IMR-90 (cell line): ENCODE measurements around the gene ZBTB38.

Experiments used
- CTCF ChIP-seq: conservative IDR thresholded peaks from 2 replicates; pipeline ENCODE4 v1.5.1; 2012; ENCODE audit warnings: mild to moderate bottlenecking, low read depth, low read length, improper control_type of control experiment
- POLR2A ChIP-seq: IDR thresholded peaks from 2 replicates; pipeline ENCODE4 v1.6.1; 2012; ENCODE audit warnings: mild to moderate bottlenecking, low read depth, low read length
- RFX5 ChIP-seq: IDR thresholded peaks from 2 replicates; pipeline ENCODE4 v1.8.0; 2012; ENCODE audit warnings: low read depth, mild to moderate bottlenecking, low read length, moderate library complexity

GRCh38 chr3:141413391-141413790, 45.1 kb downstream of the ZBTB38 start:
- TF ChIP-seq CTCF (no peak), POLR2A (no peak), RFX5 (no peak)
